Stimulated activated CD4-positive, alpha-beta T cell treated with anti-CD3 and anti-CD28 coated beads, Interleukin-12 subunit alpha, Interleukin-12 subunit beta, amount 100 ng/mL, for 4 hours (primary cell): ENCODE measurements around the gene CKS1B.

Source experiments
- DNase-seq: peaks from one replicate; pipeline ENCODE4 v3.0.0-alpha.2; 2020

CKS1B gene

GRCh38 chr1:154945962-154946850 lies 28.3 kb upstream of the CKS1B start:
- no peak for DNase-seq

GRCh38 chr1:154948079-154948478 lies 26.4 kb upstream of the CKS1B start:
- DNase-seq, result no peak

- peak; percentile 62 for DNase-seq
These were observed 22.4 kb upstream of the CKS1B start for GRCh38 chr1:154951901-154952657.

DNA sequence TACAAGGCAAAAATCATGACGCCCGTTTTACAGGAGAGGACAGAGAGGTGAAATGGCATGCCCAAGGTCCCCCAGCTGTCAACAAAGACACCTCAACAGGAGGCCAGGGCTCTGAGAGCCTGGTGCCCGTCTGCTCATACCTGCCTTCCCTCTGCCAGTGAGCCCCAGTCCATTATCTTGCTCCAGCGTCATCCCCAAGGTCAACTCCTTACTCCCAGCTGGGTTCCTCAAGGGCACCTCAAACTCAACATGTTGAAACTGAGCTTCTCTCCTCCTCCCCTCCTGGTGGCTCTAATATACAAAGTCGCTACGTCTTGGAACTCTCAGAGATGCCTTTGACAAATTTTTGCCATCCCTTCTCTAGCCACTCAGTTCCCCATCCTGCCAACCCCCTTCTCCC lies 21.8 kb upstream of the CKS1B start:
- DNase-seq, result no peak

DNA sequence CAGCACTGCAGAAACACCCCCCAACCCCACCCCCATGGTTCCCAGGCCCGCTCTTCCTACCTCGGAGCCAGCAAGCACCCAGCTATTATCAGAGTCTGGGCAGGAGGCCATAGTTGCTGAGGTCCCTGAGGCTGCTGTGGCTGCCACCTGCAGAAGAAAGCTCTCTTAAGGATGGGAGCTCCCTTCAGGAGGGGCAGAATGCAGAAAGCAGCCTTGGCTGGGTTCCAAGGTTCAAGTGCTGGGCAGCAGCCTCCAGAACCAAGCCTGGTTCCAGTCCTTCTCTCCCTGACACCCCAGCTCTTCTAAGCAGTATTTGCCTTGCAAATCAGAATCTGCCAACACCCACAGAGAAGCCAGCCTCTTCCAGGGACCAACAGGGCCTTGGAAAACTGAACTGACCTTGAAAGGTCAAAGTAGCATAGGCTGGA lies 20.9 kb upstream of the CKS1B start:
- no peak for DNase-seq

- no peak for DNase-seq
These were observed 19.9 kb upstream of the CKS1B start for GRCh38 chr1:154954541-154954940.

GRCh38 chr1:154955039-154955717 lies 19.3 kb upstream of the CKS1B start:
- DNase-seq, result peak; percentile 48

DNA sequence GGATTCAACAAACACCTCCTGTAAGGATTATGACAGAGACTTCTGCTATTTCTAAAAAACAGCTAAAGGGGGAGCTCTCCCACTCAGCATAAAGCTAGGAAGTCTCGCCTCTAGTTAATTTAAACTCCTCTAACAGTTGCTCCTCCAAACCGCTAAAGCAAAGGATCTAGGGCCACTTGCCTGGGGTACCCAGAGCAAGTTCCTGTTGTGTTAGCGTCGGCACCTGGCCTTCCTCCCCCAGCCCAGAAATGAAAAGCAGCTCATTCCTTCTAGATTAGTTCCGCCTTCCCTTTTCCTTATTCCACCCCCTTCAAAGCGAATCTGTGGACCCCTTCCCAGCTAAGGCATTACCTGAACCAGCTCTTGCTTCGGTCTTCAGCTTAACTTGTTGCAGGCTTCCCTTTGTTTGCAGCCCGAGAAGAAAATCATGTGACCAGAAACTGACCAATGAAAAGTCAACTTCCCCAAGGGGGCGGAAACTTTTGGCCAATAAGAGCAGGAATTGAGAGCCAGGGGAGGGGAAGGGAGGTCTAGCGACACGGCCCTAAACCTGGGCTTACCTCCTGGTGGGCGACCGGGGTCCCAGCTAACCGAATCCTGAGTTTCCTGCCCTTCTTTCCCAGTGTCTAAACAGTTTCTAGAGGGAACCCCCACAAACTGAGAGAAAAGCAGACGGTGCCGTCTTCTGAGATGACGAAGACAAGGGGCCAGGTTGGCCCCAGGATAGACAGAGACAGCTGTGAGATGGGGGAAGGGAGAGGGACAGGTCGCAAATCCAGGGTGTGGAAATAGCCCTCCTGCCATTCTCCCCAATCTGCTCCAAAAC lies 18.6 kb upstream of the CKS1B start, which contains the start of gene PBXIP1:
Gene PBXIP1, minus strand, starts transcription at position 382 of the 826 bp plus-strand sequence. CDS start 2,378 bp downstream, outside the sequence.
- peak; percentile 60 for DNase-seq

- no peak for DNase-seq
These were observed 17.9 kb upstream of the CKS1B start for GRCh38 chr1:154956544-154956941.

DNA sequence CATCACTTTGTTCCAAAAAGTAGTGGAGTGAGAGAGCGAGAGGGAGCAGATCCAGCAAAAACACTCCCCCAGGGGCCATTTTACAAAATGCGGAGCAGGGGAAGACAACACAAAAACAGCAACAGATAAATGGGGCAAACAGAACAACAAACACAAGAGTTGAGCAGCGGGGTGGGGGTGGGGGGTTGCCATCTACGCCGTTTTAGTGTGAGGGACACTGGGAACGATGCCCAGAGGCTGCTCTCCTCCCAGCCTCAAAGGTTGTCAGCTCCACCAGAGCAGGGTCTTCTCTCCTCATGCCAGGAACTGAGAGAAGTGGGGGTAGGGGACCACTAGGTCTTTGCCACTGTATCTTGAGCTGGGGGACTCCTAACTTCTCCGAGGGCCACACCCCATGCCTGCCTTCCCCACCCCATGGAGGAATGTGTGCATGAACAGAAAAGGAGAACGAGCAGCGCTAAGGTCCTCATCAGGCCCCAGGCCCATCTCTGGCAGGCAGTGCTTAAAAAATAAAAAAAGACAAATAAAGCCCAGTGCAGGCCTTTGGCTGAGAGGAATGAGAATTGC lies 17.3 kb upstream of the CKS1B start:
- no peak for DNase-seq

- no peak for DNase-seq
These were observed 16.4 kb upstream of the CKS1B start for GRCh38 chr1:154958036-154958435.

DNA sequence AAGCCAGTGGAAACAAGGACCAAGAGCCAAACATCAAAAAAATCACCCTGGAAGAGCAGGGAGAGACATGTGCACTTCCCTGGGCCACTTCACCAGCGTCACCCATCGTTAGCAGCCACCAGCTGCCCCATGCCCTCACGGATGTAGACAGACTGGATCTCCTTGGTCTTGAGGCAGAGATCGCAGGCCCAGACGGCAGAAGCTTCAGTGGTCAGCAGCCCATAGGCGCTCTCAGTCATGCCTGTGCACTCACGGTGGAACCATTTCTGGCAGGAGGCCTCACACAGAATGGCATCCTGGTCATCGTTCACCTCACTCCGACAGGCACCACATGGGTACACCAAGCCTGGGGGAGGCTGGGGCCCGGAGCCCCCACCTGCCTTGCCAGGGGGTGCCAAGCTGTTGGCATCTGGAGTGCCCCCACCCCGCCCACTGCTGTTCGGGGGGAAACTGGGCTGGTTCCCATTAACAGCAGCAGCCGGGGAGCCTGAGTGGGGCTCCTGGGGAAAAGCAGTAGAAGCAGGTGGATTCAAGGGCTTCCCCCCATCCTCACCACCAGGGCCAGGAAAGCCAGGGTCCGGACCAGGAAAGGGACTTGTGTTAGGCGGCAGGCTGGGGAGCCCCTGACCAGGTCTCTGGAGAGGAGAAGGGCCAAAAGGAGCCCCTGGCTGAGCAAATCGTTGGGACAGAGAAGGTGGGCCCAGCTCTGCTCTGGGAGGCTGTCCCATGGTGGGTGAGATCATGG lies 15.6 kb upstream of the CKS1B start:
- no peak for DNase-seq

- no peak for DNase-seq
These were observed 15.1 kb upstream of the CKS1B start for GRCh38 chr1:154959426-154959780.

GRCh38 chr1:154960446-154961136 lies 13.9 kb upstream of the CKS1B start:
- no peak for DNase-seq

GRCh38 chr1:154961207-154962155 lies 13.0 kb upstream of the CKS1B start, which contains the start of gene PYGO2:
PYGO2 (minus strand) TSS chr1:154961782; CDS start chr1:154961576, 206 bp downstream.
- DNase-seq, result peak; percentile 84

- no peak for DNase-seq
These were observed 12.2 kb upstream of the CKS1B start for GRCh38 chr1:154962156-154962749.

- no peak for DNase-seq
These were observed 11.6 kb upstream of the CKS1B start for GRCh38 chr1:154962795-154963330.

- no peak for DNase-seq
These were observed 10.8 kb upstream of the CKS1B start for GRCh38 chr1:154963643-154964042.

GRCh38 chr1:154964359-154964758 lies 10.1 kb upstream of the CKS1B start:
- no peak for DNase-seq
